Measurements from ENCODE around the gene SAA1.

GRCh38 chr11:18304745-18305144, 38.7 kb downstream of the SAA1 start:
- TF ChIP-seq CTCF (IDR thresholded peaks at IDR 0.05; ENCODE audit: borderline replicate concordance, extremely low read depth, low read length, poor library complexity, severe bottlenecking) = no peak
- no peak for TF ChIP-seq EZH2 (IDR thresholded peaks at IDR 0.05; ENCODE audit: borderline replicate concordance, low read depth, low read length, severe bottlenecking)

All from DND-41 (cell line).